ENCODE measurements around the gene MAPK6. TPM values are rescaled to one million over a fixed set of nuclear protein-coding genes. Genes with fewer than 3 reads are reported as not detected.
A peak's percentile ranks its signal among the peaks of the same experiment; 100 is the strongest.

The MAPK6 gene
- total RNA-seq, 1 donor from 2014 or later = 21.1 TPM

- no peak overlapping the region for H3K4me3 ChIP-seq
- H3K9me3 ChIP-seq = no peaks in the 10 kb centered on the region
- no peaks in the 10 kb centered on the region for H3K27me3 ChIP-seq (ENCODE audit: low read depth)
- DNase-seq (no peak), ATAC-seq (no peak)
- intact Hi-C loops (cut with DNase I) = no loop called here
- no peaks in the 10 kb centered on the region for H3K36me3 ChIP-seq
- H3K4me1 ChIP-seq = peaks cover 26% of the 10 kb centered on the region
- no peak overlapping the region for H3K27ac ChIP-seq
- TF ChIP-seq, protein P1, sequence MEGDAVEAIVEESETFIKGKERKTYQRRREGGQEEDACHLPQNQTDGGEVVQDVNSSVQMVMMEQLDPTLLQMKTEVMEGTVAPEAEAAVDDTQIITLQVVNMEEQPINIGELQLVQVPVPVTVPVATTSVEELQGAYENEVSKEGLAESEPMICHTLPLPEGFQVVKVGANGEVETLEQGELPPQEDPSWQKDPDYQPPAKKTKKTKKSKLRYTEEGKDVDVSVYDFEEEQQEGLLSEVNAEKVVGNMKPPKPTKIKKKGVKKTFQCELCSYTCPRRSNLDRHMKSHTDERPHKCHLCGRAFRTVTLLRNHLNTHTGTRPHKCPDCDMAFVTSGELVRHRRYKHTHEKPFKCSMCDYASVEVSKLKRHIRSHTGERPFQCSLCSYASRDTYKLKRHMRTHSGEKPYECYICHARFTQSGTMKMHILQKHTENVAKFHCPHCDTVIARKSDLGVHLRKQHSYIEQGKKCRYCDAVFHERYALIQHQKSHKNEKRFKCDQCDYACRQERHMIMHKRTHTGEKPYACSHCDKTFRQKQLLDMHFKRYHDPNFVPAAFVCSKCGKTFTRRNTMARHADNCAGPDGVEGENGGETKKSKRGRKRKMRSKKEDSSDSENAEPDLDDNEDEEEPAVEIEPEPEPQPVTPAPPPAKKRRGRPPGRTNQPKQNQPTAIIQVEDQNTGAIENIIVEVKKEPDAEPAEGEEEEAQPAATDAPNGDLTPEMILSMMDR (IDR thresholded peaks at IDR 0.05) = no peak
These were observed 78.2 kb downstream of the MAPK6 start for GRCh38 chr15:52097180-52097579.

DNA sequence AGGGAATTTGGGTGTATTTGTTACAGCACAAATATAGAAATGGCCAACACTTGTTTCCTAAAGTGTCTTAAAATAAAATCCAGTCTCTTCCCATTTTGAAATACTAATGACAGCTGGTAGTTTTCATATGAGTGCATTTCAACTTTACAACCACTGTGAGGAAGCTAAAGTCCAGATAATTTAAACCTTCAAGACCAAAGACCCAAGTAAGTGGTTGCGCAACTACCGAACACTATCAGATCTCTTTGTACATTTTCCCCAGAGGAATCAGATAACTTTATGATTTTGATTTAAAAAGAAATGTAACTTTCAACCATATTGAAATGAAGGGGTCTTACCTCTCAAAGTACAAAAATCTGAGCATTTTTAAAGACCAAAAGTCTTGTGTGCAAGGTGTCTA is 79.3 kb downstream of the MAPK6 start:
- ATAC-seq (no peak), DNase-seq (no peak)
- Histone ChIP-seq H3K4me3 (no peak overlapping the region), H3K9me3 (no peaks in the 10 kb centered on the region), H3K27me3 (ENCODE audit: low read depth) (no peaks in the 10 kb centered on the region), H3K27ac (no peak overlapping the region), H3K4me1 (peaks cover 22% of the 10 kb centered on the region), H3K36me3 (no peaks in the 10 kb centered on the region)
- intact Hi-C loops (cut with DNase I) = no loop called here
- TF ChIP-seq, protein P1 (IDR thresholded peaks at IDR 0.05) = no peak

DNA sequence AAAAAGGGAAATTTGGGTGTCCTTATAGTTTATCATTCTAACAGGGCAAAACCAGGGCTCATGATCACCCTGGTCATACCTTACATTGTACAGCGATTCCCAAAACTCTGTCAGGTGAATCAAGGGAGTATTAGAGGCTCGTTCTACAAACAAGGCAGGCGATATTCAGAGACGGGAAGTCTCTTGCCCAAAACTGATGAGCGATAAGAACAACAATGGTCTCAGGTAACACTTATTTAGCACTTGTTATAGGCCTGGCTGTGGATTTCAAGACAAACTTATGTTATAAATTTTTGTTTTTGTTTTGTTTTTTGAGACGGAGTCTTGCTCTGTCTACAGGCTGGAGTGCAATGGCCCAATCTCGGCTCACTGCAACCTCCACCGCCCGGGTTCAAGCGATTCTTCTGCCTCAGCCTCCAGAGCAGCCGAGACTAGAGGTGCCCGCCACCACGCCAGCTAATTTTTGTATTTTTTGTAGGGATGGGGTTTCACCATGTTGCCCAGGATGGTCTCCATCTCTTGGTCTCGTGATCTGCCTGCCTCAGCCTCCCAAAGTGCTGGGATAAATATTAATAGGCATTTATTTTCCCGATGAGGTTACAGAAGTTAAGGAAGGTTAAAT is 80.7 kb downstream of the MAPK6 start:
- no peak for ATAC-seq
- Histone ChIP-seq H3K27ac (no peak overlapping the region), H3K4me3 (no peak overlapping the region), H3K27me3 (ENCODE audit: low read depth) (no peaks in the 10 kb centered on the region), H3K4me1 (peaks cover 7% of the 10 kb centered on the region), H3K9me3 (no peaks in the 10 kb centered on the region), H3K36me3 (no peaks in the 10 kb centered on the region)
- TF ChIP-seq, protein P1 (IDR thresholded peaks at IDR 0.05) = no peak
- intact Hi-C loops (cut with DNase I) = no loop called here
- no peak for DNase-seq

GRCh38 chr15:52100807-52101442 is 81.9 kb downstream of the MAPK6 start:
- TF ChIP-seq, protein P1 (IDR thresholded peaks at IDR 0.05) = no peak
- peak; percentile 82 for DNase-seq
- no peaks in the 10 kb centered on the region for H3K9me3 ChIP-seq
- no peaks in the 10 kb centered on the region for H3K27me3 ChIP-seq (ENCODE audit: low read depth)
- peaks cover 3% of the 10 kb centered on the region for H3K4me1 ChIP-seq
- intact Hi-C loops (cut with DNase I) = no loop called here
- H3K4me3 ChIP-seq = no peak overlapping the region
- no peak overlapping the region for H3K27ac ChIP-seq
- no peak for ATAC-seq
- H3K36me3 ChIP-seq = no peaks in the 10 kb centered on the region

GRCh38 chr15:52101542-52102323 is 82.7 kb downstream of the MAPK6 start:
- H3K9me3 ChIP-seq = no peaks in the 10 kb centered on the region
- H3K27me3 ChIP-seq (ENCODE audit: low read depth) = no peaks in the 10 kb centered on the region
- no peak overlapping the region for H3K27ac ChIP-seq
- no peaks in the 10 kb centered on the region for H3K36me3 ChIP-seq
- DNase-seq = no peak
- intact Hi-C loops (cut with DNase I) = no loop called here
- TF ChIP-seq, protein P1 (IDR thresholded peaks at IDR 0.05) = no peak
- no peak overlapping the region for H3K4me3 ChIP-seq
- peaks cover 3% of the 10 kb centered on the region for H3K4me1 ChIP-seq
- ATAC-seq = no peak
